HepG2 (cell line): Measurements from ENCODE around the gene ATRAID. TPM values are rescaled to one million over a fixed set of nuclear protein-coding genes. Genes with fewer than 3 reads are reported as not detected.
A peak's percentile ranks its signal among the peaks of the same experiment; 100 is the strongest.

Experiments
- AGO1 ChIP-seq: fragments of 200-400 bp; formaldehyde crosslinking; IDR thresholded peaks from 2 replicates; pipeline ENCODE4 v1.6.1; 2017; ENCODE audit warnings: mild to moderate bottlenecking, low read depth, low read length, moderate library complexity; ENCODE audit not compliant: poor library complexity, severe bottlenecking
- ARNTL ChIP-seq: sonication (generic); formaldehyde crosslinking; IDR thresholded peaks from 2 replicates; pipeline ENCODE4 v1.4.0; 2020; ENCODE audit warnings: mild to moderate bottlenecking, missing genetic modification reagents
- ATF6 ChIP-seq: sonication (generic); formaldehyde crosslinking; conservative IDR thresholded peaks from 2 replicates; pipeline ENCODE4 v1.4.0; 2020; ENCODE audit warnings: missing genetic modification reagents
- ATM ChIP-seq: fragments of 450-650 bp; IDR thresholded peaks from 2 replicates; pipeline ENCODE4 v1.7.1; 2017; ENCODE audit warnings: mild to moderate bottlenecking, borderline replicate concordance
- BATF2 ChIP-seq: sonication (generic); formaldehyde crosslinking; IDR thresholded peaks from 2 replicates; pipeline ENCODE4 v1.8.0; 2022; ENCODE audit warnings: mild to moderate bottlenecking, missing genetic modification reagents, moderate library complexity
- CENPBD1 ChIP-seq: sonication (generic); formaldehyde crosslinking; IDR thresholded peaks from 2 replicates; pipeline ENCODE4 v1.8.0; 2022; ENCODE audit warnings: missing genetic modification reagents, low read depth, mild to moderate bottlenecking, borderline replicate concordance
- KDM5B ChIP-seq: sonication (generic); formaldehyde crosslinking; IDR thresholded peaks from 2 replicates; pipeline ENCODE4 v1.4.0; 2020; ENCODE audit warnings: missing genetic modification reagents, mild to moderate bottlenecking, borderline replicate concordance
- NPAS2 ChIP-seq: sonication (generic); formaldehyde crosslinking; IDR thresholded peaks from 2 replicates; pipeline ENCODE4 v1.8.0; 2022; ENCODE audit warnings: mild to moderate bottlenecking, missing genetic modification reagents, borderline replicate concordance
- RFX1 ChIP-seq: fragments of 450-650 bp; IDR thresholded peaks from 2 replicates; pipeline ENCODE4 v1.6.1; 2017
- SALL2 ChIP-seq: sonication (generic); formaldehyde crosslinking; IDR thresholded peaks from 2 replicates; pipeline ENCODE4 v1.8.1; 2023; ENCODE audit warnings: mild to moderate bottlenecking, missing genetic modification reagents, inconsistent platforms
- SAP130 ChIP-seq: IDR thresholded peaks from 2 replicates; pipeline ENCODE4 v1.6.1; 2016; ENCODE audit warnings: low read depth
- SRSF9 ChIP-seq: fragments of 200-400 bp; formaldehyde crosslinking; IDR thresholded peaks from 2 replicates; pipeline ENCODE4 v1.6.1; 2018; ENCODE audit warnings: borderline replicate concordance, mild to moderate bottlenecking, low read depth, low read length; ENCODE audit not compliant: insufficient read depth, poor library complexity, severe bottlenecking
- SUZ12 ChIP-seq: fragments of 150-350 bp; IDR thresholded peaks from 2 replicates; pipeline ENCODE4 v1.6.1; 2014; ENCODE audit warnings: low read depth, low read length
- TBX3 ChIP-seq: fragments of 450-650 bp; IDR thresholded peaks from 2 replicates; pipeline ENCODE4 v1.6.1; 2017; ENCODE audit warnings: antibody characterized with exemption, mild to moderate bottlenecking, inconsistent platforms, borderline replicate concordance
- TEF ChIP-seq: sonication (generic); formaldehyde crosslinking; IDR thresholded peaks from 2 replicates; pipeline ENCODE4 v1.5.0; 2020; ENCODE audit warnings: missing genetic modification reagents
- ZIK1 ChIP-seq: sonication (generic); formaldehyde crosslinking; IDR thresholded peaks from 2 replicates; pipeline ENCODE4 v1.5.0; 2020; ENCODE audit warnings: mild to moderate bottlenecking, low read depth, missing genetic modification reagents, borderline replicate concordance
- ZNF12 ChIP-seq: sonication (generic); formaldehyde crosslinking; IDR thresholded peaks from 2 replicates; pipeline ENCODE4 v1.5.0; 2020; ENCODE audit warnings: missing genetic modification reagents
- ZNF124 ChIP-seq: sonication (generic); formaldehyde crosslinking; IDR thresholded peaks from 2 replicates; pipeline ENCODE4 v1.4.0; 2020; ENCODE audit warnings: missing genetic modification reagents
- ZNF296 ChIP-seq: sonication (generic); formaldehyde crosslinking; conservative IDR thresholded peaks from 2 replicates; pipeline ENCODE4 v1.5.0; 2020; ENCODE audit warnings: mild to moderate bottlenecking, missing genetic modification reagents
- ZNF496 ChIP-seq: sonication (generic); formaldehyde crosslinking; IDR thresholded peaks from 2 replicates; pipeline ENCODE4 v1.8.1; 2023; ENCODE audit warnings: mild to moderate bottlenecking, moderate library complexity, missing genetic modification reagents; ENCODE audit not compliant: insufficient replicate concordance
- ZNF558 ChIP-seq: sonication (generic); formaldehyde crosslinking; IDR thresholded peaks from 2 replicates; pipeline ENCODE4 v1.9.0; 2022; ENCODE audit warnings: mild to moderate bottlenecking, missing genetic modification reagents, borderline replicate concordance
- ZNF639 ChIP-seq: conservative IDR thresholded peaks from 2 replicates; pipeline ENCODE4 v1.6.1; 2018; ENCODE audit warnings: missing genetic modification reagents
- ZNF691 ChIP-seq: sonication (generic); formaldehyde crosslinking; IDR thresholded peaks from 2 replicates; pipeline ENCODE4 v1.4.0; 2020; ENCODE audit warnings: missing genetic modification reagents, low read depth, mild to moderate bottlenecking, borderline replicate concordance
- ZSCAN12 ChIP-seq: sonication (generic); formaldehyde crosslinking; IDR thresholded peaks from 2 replicates; pipeline ENCODE4 v1.9.0; 2021; ENCODE audit warnings: mild to moderate bottlenecking, missing genetic modification reagents
- polyA plus RNA-seq, 8 experiments: library from polyadenylated mRNA; depleted of rRNA in 3 of 8; stranded (reverse) in 7 of 8; unstranded in 1 of 8; fragments of >200 nt; fragmentation: Illumina TruSeq in 4 of 8; extraction: Trizol in 4 of 8; gene quantifications; 2 replicates each; pipeline versions ENCODE4 v1.2.1 to v1.2.3, GENCODE V29; 2011 to 2016; ENCODE audit warnings: low read depth in 4 of 8, missing spikeins in 1 of 8, mixed read lengths in 1 of 8; ENCODE audit not compliant: insufficient read depth in 1 of 8
- total RNA-seq, 5 experiments: library from RNA; depleted of rRNA; stranded (reverse); fragments of >200 nt; fragmentation: Illumina TruSeq; extraction: Trizol; gene quantifications; 2 replicates each; pipeline ENCODE4 v1.2.3, GENCODE V29; 2016; ENCODE audit warnings: low read depth in 1 of 5

The ATRAID gene
- total and polyA plus RNA-seq, 2 of the 13 experiments (the other 11 are each of a cell fraction or from before 2014, with no cell fraction given): 207 to 382 TPM

- TF ChIP-seq SRSF9: no peak
- TF ChIP-seq SUZ12: no peak
- TF ChIP-seq BATF2 (CRISPR knock-in tag): no peak
- peak; percentile 69 for TF ChIP-seq TBX3
- no peak for TF ChIP-seq ATF6 (CRISPR knock-in tag)
- no peak for TF ChIP-seq NPAS2
- TF ChIP-seq ZNF296 (CRISPR knock-in tag): no peak
- TF ChIP-seq ZNF124 (CRISPR knock-in tag): no peak
- no peak for TF ChIP-seq CENPBD1 (CRISPR knock-in tag)
- peak; percentile 94 for TF ChIP-seq SAP130 (CRISPR knock-in tag)
- TF ChIP-seq SALL2 (CRISPR knock-in tag): peak; percentile 81; the same call in 1 of the 2 replicates
- 0 out of 2 replicates have a peak, but pooled peaks have one; percentile 28 for TF ChIP-seq ZNF639 (CRISPR knock-in tag)
- no peak for TF ChIP-seq ZNF12 (CRISPR knock-in tag)
- TF ChIP-seq ZNF558 (CRISPR knock-in tag): no peak
- no peak for TF ChIP-seq AGO1
- no peak for TF ChIP-seq ZNF496 (CRISPR knock-in tag)
- TF ChIP-seq TEF (CRISPR knock-in tag): 0 out of 2 replicates have a peak, but pooled peaks have one; percentile 46
- TF ChIP-seq RFX1: peak; percentile 81
- no peak for TF ChIP-seq ZIK1 (CRISPR knock-in tag)
- no peak for TF ChIP-seq ZSCAN12
- TF ChIP-seq KDM5B (CRISPR knock-in tag): no peak
- peak; percentile 95 for TF ChIP-seq ARNTL (CRISPR knock-in tag)
- no peak for TF ChIP-seq ATM
- TF ChIP-seq ZNF691 (CRISPR knock-in tag): peak; percentile 59
Observed at GRCh38 chr2:27171351-27171848, 40.4 kb upstream of the ATRAID start (continued).
